Brain microvascular endothelial cell (primary cell): ENCODE measurements around the gene PTPRR.

Source experiments
- DNase-seq: peaks from one replicate; pipeline ENCODE4 v3.0.0-alpha.2; 2020
- H3K27ac ChIP-seq: fragments of 250-450 bp; sonication (Bioruptor Pico); 2 replicates; pipeline ENCODE4 v1.5.1; 2020; ENCODE audit warnings: mild to moderate bottlenecking, moderate library complexity
- H3K27me3 ChIP-seq: fragments of 250-450 bp; sonication (Bioruptor Pico); replicated peaks from 2 replicates; pipeline ENCODE4 v1.5.1; 2020; ENCODE audit warnings: mild to moderate bottlenecking
- H3K36me3 ChIP-seq: fragments of 250-450 bp; sonication (Bioruptor Pico); replicated peaks from 2 replicates; pipeline ENCODE4 v1.5.1; 2020; ENCODE audit warnings: mild to moderate bottlenecking
- H3K4me3 ChIP-seq: 2 replicates; pipeline ENCODE4 v1.5.1; 2011; ENCODE audit warnings: low read depth, mild to moderate bottlenecking, control low read depth, low read length, moderate library complexity
- in situ Hi-C: cut with HindIII; loops from 2 replicates; pipeline ENCODE4 v1.10.0; 2017; ENCODE audit warnings: low sequenced_read_pairs, low pct_ligation_motif_present
- TF ChIP-seq, protein P1 (sequence below): IDR thresholded peaks from 2 replicates; pipeline ENCODE4 v1.5.1; 2011; ENCODE audit warnings: low read depth, mild to moderate bottlenecking, moderate library complexity, low read length, control low read depth, inconsistent platforms; ENCODE audit errors: missing control alignments

PTPRR gene

DNA sequence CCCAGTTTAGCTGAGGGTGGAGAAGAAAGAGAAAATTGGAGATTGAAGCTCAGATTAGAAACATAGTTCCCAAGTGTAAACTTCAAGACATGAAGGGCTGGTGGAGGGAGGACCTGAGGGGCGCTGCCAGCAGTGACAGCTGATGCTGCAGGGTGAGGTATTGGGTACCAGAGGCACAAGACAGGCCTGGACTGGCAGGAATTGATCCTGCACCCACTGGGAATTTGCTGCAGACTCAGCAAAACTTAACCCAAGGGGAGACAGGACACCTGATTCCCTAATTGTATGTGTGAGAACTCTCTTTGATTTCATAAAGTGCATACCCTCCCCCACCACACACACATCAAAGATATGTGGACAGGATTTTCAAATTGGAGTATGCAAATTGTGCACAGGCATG lies 11.6 kb downstream of the PTPRR start:
- H3K36me3 ChIP-seq = no peaks in the 10 kb centered on the region
- TF ChIP-seq, protein P1, sequence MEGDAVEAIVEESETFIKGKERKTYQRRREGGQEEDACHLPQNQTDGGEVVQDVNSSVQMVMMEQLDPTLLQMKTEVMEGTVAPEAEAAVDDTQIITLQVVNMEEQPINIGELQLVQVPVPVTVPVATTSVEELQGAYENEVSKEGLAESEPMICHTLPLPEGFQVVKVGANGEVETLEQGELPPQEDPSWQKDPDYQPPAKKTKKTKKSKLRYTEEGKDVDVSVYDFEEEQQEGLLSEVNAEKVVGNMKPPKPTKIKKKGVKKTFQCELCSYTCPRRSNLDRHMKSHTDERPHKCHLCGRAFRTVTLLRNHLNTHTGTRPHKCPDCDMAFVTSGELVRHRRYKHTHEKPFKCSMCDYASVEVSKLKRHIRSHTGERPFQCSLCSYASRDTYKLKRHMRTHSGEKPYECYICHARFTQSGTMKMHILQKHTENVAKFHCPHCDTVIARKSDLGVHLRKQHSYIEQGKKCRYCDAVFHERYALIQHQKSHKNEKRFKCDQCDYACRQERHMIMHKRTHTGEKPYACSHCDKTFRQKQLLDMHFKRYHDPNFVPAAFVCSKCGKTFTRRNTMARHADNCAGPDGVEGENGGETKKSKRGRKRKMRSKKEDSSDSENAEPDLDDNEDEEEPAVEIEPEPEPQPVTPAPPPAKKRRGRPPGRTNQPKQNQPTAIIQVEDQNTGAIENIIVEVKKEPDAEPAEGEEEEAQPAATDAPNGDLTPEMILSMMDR = no peak
- no peak overlapping the region for H3K27ac ChIP-seq
- no peak overlapping the region for H3K4me3 ChIP-seq
- in situ Hi-C loops = no loop called here
- H3K27me3 ChIP-seq = no peaks in the 10 kb centered on the region
- DNase-seq = no peak

DNA sequence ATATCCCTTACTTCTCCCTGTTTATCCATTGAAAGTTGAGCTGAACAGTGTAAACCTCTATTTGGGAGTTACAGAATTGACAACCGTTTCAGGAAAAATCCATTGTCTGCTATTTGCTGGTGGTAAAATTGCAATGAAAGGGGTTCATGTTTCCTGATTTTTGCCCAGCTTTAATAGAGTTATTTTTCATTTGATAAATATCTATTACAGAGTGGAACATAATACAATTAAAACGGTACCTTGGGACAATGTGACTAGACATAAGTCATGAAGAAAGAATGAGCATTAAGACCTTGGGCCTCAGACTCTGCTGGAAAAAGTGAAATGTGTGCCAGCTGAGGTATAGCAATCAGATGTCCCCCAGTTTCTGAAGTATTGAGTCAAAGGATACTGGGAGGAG lies 13.1 kb downstream of the PTPRR start:
- TF ChIP-seq, protein P1 = no peak
- Histone ChIP-seq H3K36me3 (no peaks in the 10 kb centered on the region), H3K4me3 (no peak overlapping the region), H3K27ac (no peak overlapping the region), H3K27me3 (no peaks in the 10 kb centered on the region)
- DNase-seq = no peak
- in situ Hi-C loops = no loop called here

DNA sequence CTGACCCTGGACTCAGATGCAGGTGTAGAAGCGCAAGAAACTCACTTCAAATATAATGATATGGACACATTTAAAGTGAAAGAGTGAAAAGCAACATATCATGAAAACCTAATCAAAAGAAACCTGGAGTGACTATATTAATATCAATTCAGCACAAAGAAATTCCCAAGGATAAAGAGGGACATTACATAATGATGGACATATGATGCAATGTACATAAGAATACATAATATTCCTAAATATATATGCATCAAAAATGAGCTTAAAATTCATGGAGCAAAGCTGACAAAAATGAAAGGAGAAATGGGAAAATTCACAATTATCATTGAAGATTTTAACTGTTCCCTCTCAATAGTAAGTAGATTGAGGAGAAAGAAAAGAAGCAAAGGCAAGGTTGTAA lies 24.6 kb downstream of the PTPRR start:
- Histone ChIP-seq H3K4me3 (no peak overlapping the region), H3K36me3 (no peaks in the 10 kb centered on the region), H3K27me3 (no peaks in the 10 kb centered on the region), H3K27ac (no peak overlapping the region)
- in situ Hi-C loops = no loop called here
- no peak for DNase-seq
- TF ChIP-seq, protein P1 = no peak

DNA sequence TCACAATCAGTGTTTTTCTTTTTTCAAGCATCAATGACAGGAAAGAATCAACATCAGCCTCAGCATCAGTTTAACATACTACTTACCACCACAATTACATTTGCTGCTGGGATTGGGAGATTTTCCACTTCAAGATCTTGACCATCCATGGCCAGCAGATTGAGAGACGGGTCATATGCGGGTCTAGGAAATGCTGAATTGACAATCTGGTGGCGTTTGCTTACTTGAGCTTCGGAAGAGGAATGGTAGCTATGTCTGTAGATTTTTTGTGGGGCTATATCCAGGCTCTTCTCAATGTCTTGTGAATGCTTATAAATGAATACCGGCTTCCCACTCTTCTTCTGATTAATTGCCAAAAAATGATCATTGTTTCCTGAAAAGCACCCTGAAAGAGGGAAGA lies 27.9 kb downstream of the PTPRR start:
- in situ Hi-C loops = no loop called here
- H3K4me3 ChIP-seq = no peak overlapping the region
- TF ChIP-seq, protein P1 = no peak

DNA sequence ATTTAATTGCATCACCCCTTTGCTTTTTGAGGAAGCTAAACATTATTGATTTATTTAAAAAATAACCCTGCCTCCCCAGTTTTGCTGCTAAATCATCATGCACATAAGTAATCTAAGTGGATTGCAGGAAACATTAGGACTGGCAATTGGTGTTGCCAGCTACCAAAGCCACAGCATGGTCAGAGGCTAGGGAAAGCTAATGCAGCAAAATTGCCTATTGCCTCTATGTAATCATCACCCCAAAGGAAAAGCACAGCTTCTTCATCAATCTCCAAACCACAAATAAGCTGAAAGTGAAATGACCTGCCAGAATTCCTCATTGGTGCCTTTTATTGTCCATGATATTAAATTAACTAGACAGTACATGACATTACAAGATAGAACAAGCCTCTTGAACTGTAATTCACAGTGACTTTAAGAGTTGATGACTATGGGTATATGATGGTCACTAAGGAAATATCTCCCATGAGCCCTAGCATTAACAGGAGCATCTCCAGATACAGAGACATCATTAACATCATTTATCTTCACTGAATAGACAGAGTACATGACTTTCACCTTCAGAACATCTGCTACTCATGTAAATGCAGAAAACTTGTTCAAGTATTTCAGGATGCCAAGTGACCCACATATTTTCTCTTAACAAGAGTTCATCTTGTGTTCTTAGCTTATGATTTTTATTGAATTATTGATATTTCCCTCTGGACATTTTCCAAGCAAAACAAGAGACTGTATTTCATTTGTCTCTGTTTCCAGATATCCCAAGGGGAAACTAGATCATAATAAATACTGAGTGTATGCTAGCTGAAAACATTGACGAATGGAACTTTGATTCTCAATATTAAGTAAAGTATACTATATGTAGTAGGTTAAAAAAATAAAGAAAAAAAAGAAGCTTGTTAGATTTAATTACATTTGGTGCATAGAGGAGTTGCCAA lies 29.4 kb downstream of the PTPRR start:
- TF ChIP-seq, protein P1 = no peak
- no peak for DNase-seq
- Histone ChIP-seq H3K4me3 (no peak overlapping the region), H3K36me3 (no peaks in the 10 kb centered on the region), H3K27me3 (no peaks in the 10 kb centered on the region), H3K27ac (no peak overlapping the region)
- in situ Hi-C loops = no loop called here

More for the DNA sequence above, 27.9 kb downstream of the PTPRR start:
- H3K36me3 ChIP-seq = no peaks in the 10 kb centered on the region
- no peak for DNase-seq
- H3K27ac ChIP-seq = no peak overlapping the region
- H3K27me3 ChIP-seq = no peaks in the 10 kb centered on the region
